HG02642 (cell line): Measurements from ENCODE around the gene SPRR2B.
"Not testable (repeated sequence)": the region's sequence is repeated elsewhere in the genome, so short reads cannot be mapped to it uniquely, and the experiment has no call there.

Source experiments
- ATAC-seq: cut with Tn5 transposase; IDR thresholded peaks from one replicate; pipeline ENCODE4 v1.9.1; 2021; ENCODE audit warnings: mild to moderate bottlenecking; ENCODE audit not compliant: unreplicated experiment, poor library complexity

SPRR2B gene

DNA sequence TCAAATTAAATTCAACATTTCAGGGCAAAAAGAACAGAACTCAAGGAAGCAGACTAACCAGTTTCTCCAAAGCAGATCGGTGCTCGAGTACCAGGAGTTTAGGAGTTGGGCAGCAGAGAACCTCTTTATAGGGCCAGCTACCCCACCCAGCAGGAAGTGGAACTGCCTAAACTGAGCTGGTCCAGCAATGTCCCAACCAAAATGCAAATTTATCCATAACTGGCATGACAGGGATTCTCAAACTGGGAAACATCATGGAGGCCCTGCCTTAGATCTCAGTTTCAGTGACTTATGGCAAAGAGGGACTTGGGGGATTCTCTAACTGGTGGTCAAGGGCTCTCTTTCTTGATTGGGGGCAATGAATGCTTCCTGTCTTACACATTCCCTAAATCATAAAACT lies at the start of gene SPRR2B:
TSS of gene SPRR2B (minus strand) at position 101 of the 400 bp plus-strand sequence. CDS start 772 bp downstream, outside the sequence.
- no peak for ATAC-seq

DNA sequence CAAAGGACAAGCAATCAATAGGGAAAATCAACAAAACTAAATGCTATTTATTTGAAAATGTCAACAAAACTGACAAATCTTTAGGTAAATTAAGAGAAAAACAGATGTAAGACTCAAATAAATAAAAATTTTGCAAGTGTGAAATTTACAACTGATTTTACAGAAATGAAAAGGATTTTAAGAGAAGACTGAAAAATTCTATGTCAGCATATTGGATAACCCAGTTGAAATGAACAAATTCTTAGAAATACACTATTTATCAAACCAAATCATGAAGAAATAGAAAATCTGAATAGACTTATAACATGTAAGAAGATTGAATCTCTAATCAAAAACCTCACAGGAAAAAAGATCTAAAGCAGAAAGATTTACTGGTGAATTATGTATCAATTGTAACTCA lies 49.5 kb upstream of the SPRR2B start:
- no peak for ATAC-seq

DNA sequence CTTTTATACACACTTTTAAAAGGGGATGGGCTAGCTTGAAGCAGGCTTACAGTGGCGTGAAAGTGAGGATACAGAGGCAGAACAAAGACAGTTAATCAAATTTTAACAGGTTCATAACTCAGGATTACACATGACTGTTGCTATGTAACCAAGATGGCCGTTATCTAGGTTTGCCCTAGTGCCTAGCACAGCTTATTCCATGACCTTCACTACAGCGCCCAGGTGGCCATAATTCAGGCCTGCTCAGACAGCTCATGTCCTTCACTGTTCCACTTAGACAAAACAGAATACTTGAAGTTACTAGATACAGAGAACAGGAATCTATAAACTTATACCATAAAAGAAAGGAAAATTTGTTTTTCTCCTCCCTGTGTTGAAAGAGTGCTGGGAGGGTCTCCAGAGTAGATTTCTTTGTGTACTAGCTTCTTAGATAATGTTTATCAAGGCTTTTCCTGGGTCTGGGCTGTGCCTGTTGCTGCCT lies 48.1 kb upstream of the SPRR2B start:
- no peak for ATAC-seq

DNA sequence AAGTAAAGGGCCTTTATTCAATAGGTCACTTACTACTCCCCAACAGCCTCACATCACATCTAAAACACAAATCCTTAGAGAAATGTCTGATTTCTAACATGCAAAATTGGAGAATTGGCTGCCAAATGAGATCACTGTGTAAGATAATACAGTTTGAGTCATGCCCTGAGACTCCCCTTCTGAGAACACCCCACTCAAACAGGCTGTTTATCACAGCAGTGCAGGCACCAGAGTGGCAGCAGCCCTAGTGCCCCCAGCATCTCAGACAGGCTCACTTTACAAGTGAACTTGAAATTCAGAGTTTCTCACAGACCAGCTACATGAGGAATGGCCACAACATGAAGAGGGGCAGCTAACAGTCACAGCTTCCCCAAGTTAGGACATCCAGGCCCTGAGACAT lies 43.9 kb upstream of the SPRR2B start:
- ATAC-seq: not testable (repeated sequence)

DNA sequence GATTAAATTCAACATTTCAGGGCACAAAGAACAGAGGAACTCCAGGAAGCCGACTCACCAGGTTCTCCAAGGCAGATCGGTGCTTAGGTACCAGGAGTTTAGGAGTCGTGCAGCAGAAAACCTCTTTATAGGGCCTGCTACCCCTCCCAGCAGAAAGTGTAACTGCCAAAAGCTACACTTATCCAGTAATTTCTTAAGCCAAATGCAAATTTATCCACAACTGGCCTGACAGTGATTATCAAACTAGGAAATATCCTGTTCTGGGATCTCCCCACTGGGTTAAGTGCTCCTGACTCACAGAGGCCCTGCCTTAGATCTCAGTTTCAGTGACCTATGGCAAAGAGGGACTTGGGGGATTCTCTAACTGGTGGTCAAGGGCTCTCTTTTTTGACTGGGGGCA lies 42.0 kb upstream of the SPRR2B start, which contains the start of gene SPRR2F:
TSS of gene SPRR2F (minus strand) at position 101 of the 400 bp plus-strand sequence. CDS start 783 bp downstream, outside the sequence.
- ATAC-seq: no peak

DNA sequence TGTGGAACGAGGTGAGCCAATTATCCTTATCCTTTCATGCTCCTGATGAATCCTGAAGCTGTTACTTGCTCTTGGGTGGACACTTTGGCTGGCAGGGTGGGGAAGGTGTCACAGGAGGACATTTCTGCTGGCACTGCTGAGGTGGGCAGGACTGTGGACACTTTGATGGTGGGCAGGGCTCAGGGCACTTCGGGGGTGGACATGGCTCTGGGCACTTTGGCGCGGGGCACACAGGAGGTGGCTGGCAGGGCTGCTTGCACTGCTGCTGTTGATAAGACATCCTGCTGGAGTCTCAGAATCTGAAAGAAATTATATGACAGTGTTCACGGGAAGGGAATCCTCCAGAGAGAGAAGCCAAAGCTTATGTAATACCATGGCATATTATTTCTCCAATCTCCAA lies 41.0 kb upstream of the SPRR2B start:
- not testable (repeated sequence) for ATAC-seq

DNA sequence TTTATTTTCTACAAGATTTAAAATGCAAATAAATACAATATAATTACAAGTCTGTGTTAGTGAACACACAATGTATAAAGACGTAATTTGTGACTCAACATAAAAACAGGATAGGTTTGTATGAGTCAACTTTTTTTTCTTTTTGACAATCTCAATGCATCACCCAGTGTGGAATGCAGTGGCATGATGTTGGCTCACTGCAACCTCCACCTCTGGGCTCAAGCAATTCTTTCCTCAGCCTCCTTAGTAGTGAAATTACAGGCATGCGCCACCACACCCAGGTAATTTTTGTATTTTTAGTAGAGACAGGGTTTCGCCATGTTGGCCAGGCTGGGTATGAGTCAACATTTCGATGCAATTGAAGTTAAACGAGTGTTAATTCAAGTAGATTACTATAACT lies 28.8 kb upstream of the SPRR2B start:
- no peak for ATAC-seq

DNA sequence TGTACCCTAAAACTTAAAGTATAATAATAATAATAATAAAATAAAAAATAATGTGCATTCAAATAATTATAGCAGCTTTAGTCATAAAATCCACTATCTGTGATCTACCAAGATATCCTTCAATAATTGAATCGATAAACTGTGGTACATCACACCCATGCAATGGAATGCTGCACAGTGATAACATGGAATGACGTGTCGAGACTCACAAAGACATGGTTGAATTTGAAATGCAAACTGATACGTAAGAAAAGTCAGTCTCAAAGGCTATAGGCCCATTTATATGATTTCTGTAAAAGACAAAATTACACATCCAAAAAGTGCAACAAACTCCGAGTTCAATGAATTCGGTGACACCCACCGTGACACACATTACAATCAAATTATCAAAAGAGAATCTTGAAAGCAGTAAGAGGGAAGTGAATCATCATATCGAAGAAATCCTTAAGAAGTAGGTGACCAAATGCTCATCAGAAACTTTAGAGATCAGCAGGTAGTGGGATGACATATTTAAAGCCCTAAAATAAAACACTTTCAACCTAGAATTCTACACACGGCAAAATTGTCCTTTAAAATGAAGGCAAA lies 28.1 kb upstream of the SPRR2B start:
- ATAC-seq: no peak

DNA sequence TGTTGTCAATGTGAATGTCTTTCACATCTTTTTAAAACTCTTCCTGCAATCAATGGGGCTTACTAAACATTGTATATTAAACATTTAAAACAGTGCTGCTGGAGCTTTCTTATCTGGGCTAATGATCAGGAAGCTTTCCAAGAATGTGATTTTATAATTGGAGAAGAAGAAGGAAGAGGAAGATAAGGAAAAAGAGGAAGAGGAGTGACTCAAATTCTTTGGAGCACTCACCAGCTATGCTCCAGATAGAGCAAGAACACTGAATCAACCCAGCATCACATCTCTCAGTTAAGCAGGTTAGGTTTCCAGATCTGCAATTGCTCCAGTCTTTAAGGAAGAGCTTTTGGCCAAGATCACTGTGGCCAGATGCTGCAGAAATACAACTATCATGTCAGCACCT lies 24.4 kb upstream of the SPRR2B start:
- ATAC-seq: no peak

DNA sequence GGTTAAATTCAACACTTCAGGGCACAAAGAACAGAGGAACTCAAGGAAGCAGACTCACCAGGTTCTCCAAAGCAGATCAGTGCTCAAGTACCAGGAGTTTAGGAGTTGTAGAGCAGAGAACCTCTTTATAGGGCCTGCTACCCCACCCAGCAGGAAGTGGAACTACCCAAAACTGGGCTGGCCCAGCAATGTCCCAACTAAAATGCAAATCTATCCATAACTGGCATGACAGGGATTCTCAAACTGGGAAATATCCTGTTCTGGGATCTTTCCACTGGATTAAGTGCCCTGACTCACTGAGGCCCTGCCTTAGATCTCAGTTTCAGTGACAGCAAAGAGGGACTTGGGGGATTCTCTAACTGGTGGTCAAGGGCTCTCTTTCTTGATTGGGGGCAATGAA lies 23.0 kb upstream of the SPRR2B start, which contains the start of gene SPRR2E:
TSS of gene SPRR2E (minus strand) at position 101 of the 400 bp plus-strand sequence. CDS start 775 bp downstream, outside the sequence.
- no peak for ATAC-seq

DNA sequence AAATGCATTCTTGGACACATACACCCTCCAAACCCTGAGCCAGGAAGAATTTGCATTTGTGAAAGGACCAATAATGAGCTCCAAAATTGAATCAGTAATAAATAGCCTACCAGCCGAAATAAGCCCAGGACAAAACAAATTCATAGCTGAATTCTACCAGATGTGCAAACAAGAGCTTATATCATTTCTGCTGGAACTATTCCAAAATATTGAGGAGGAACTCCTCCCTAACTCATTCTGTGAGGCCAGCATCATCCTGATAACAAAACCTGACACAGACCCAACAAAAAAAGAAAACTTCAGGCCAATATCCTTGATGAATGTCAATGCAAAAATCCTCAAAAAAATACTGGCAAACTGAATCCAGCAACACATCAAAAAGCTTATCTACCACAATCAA lies 16.2 kb upstream of the SPRR2B start:
- ATAC-seq: no peak

DNA sequence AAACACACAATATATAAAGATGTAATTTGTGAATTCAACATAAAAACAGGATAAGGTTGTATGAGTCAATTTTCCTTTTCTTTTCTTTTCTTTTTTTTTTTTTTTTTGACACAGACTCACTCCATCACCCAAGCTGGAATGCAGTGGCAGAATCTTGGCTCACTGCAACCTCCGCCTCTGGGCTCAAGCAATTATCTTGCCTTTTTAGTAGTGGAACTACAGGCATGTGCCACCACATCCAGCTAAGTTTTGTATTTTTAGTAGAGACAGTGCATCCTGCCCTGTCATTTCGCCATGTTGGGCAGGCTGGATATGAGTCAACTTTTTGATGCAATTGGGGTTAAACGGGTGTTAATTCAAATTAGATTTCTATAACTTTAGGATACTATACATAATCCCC lies 10.3 kb upstream of the SPRR2B start:
- ATAC-seq: no peak

DNA sequence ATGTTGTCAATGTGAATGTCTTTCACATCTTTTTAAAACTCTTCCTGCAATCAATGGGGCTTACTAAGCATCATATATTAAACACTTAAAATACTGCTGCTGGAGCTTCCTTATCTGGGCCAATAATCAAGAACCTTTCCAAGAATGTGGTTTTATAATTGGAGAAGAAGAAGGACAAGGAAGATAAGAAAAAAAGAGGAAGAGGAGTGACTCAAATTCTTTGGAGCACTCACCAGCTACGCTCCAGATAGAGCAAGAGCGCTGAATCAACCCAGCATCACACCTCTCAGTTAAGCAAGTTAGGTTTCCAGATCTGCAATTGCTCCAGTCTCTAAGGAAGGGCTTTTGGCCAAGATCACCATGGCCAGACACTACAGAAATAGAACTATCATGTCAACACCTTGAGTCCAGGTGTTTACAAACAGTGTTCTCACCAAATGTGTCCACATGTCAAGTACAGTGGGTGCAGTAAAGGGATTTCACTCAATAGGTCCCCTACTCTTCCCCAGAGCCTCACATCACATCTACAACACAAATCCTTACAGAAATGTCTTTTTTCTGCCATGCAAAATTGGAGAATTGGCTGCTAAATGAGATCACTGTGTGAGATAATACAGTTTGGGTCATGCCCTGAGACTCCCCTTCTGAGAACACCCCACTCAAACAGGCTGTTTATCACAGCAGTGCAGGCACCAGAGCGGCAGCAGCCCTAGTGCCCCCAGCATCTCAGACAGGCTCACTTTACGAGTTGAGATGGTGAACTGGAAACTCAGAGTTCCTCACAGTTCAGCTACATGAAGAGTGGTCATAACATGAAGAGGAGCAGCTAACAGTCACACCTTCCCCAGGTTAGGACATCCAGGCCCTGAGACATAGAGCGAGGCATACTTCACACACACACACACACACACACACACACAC lies 1.7 kb upstream of the SPRR2B start:
- ATAC-seq: no peak

DNA sequence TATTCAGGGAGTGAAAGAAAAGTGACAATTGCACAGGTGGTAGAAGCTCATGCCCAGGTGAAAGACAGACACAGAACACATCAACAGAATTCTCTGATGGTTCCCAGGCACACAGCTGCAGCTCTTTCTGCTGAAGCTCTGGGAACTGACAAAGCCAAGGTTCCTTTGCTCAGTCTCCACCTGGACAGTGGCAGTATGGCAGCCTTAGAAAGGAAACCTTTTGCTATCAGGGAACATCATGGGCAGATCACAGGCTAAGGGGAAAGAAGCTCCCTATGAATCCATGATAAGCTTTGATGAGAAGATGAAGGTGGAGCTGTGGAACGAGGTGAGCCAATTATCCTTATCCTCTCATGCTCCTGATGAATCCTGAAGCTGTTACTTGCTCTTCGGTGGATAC lies 1.2 kb downstream of the SPRR2B start:
- ATAC-seq: no peak

DNA sequence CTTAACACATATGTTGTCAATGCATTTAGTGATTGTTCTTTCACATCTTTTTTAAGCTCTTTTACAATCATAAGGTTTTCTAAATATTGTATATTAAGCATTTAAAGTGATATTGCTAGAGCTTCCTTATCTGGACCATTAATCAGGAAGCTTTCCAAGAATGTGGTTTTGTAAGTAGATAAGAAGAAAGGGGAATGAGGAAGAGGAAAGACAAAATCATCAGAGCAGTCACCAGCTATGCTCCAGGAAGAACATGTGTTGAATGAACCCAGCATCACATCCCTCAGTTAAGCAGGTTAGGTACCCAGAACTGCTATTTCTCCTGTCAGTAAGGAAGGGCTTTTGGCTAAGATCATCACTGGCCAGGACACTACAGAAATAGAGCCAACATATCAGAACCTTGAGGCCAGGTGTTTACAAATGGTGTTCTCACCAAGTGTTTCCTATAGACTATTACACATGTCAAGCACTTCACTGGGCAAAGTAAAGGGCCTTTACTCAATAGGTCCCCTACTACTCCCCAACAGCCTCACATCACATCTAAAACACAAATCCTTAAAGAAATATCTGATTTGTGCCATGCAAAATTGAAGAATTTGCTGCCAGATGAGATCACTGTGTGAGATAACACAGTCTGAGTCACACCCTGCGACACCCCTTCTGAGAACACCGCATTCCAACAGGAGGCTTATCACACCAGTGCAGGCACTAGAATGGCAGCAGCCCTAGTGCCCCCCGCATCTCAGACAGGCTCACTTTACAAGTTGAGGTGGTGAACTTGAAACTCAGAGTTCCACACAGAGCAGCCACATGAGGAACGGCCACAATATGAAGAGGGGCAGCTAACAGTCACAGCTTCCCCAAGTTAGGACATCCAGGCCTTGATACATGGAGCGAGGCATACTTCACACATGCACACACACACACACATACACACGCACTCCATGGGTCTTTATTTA lies 12.3 kb downstream of the SPRR2B start:
- no peak for ATAC-seq

DNA sequence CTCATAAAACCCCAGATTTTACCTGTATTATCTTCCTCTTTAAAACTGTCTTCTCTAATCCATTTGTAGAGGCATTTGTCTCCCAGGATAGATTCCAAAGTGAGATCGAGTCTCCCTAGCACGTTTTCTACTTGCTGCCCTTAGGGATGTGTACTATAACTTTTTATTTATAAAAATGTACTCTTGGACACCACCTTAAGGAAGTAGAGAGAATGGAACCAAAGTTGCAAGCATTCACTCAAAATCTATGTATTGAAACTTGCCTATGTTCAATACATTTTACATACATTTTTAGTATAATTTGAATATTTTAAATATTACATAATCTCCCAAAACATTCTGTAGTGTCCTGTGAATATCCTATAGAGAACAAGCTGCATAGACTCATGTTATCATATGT lies 13.3 kb downstream of the SPRR2B start:
- no peak for ATAC-seq

DNA sequence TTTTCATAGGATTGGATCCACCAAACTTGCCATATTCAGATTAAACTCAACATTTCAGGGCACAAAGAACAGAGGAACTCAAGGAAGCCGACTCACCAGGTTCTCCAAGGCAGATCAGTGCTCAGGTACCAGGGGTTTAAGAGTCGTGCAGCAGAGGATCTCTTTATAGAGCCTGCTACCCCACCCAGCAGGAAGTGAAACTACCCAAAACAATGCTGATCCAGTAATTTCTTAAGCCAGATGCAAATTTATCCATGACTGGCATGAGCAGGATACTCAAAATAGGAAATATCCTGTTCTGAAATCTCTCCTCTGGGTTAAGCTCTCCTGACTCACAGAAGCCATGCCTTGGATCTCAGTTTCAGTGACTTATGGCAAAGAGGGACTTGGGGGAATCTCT lies 14.0 kb downstream of the SPRR2B start, which contains the start of gene SPRR2A:
TSS of gene SPRR2A (minus strand) at position 138 of the 400 bp plus-strand sequence. CDS start 777 bp downstream, outside the sequence.
- no peak for ATAC-seq

DNA sequence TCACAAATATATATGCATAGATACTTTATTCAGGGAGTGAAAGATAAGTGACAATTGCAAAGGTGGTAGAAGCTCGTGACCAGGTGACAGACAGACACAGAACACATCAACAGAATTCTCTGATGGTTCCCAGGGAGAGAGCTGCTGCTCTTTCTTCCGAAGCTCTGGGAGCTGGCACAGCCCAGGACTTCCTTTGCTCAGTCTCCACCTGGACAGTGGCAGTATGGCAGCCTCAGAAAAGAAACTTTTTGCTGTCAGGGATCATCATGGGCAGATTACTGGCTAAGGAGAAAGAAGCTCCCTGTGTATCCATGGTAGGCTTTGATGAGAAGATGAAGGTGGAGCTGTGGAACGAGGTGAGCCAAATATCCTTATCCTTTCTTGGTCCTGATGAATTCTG lies 15.3 kb downstream of the SPRR2B start:
- ATAC-seq: not testable (repeated sequence)

DNA sequence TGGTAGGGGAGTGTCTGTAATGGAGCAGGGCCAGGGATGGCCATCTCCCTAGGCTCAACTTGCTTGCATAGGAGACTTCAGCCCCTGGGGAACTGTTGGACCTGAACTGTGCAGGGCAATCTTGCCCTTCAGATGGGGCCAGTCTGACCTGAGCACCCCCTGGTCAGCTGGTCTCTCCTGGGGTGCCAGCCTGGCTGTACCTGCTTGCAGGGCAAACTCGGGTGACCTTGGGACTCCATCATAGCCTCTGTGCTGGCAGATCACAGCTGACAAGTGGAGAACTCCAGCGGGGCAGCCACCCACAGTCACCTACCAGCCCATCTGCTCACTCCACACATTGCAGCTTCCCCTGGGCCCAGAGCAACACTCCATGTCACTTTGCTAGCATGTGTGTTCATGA lies 22.2 kb downstream of the SPRR2B start:
- ATAC-seq: no peak
